ENCODE measurements around the gene MSRB3. TPM values are rescaled to one million over a fixed set of nuclear protein-coding genes. Genes with fewer than 3 reads are reported as not detected.

The MSRB3 gene
- total RNA-seq, 1 donor from 2014 or later: 125 TPM

DNA sequence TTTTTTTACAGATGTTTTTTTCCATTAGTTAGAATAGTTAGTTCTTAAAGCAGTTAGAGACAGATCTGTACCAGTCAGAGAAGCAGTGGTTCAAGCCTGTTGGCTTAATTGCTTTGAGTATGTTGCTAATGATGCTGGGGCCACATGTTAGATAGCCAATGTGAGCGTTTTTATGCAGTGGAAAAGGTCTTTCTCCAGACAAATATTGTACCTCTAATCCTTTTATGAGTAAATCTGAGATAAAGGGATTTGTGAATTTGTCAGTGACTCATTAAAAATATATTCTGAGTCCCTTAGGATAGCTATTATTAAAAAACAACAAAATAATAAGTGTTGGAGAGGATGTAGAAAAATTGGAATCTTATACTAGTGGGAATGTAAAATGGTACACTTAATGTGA, 154.2 kb downstream of the MSRB3 start:
- H3K36me3 ChIP-seq: peaks cover 7% of the 10 kb centered on the region
- no peak overlapping the region for H3K27ac ChIP-seq (replicated peaks)
- no peak overlapping the region for H3K4me3 ChIP-seq
- peaks cover under 1% of the 10 kb centered on the region for H3K9me3 ChIP-seq (replicated peaks)
- DNase-seq: no peak
- intact Hi-C loops (cut with micrococcal nuclease): no loop called here
- no peak for TF ChIP-seq CTCF (IDR thresholded peaks at IDR 0.05; ENCODE audit: borderline replicate concordance)
- H3K4me1 ChIP-seq: peaks cover 10% of the 10 kb centered on the region
- no peaks in the 10 kb centered on the region for H3K27me3 ChIP-seq (ENCODE audit: low read depth)

GRCh38 chr12:65434737-65435136, 156.3 kb downstream of the MSRB3 start:
- peaks cover 7% of the 10 kb centered on the region for H3K9me3 ChIP-seq (replicated peaks)
- TF ChIP-seq CTCF (IDR thresholded peaks at IDR 0.05; ENCODE audit: borderline replicate concordance): no peak

GRCh38 chr12:65443038-65443437, 164.6 kb downstream of the MSRB3 start:
- no peak for TF ChIP-seq CTCF (IDR thresholded peaks at IDR 0.05; ENCODE audit: borderline replicate concordance)
- H3K27ac ChIP-seq (replicated peaks): no peak overlapping the region
- H3K27me3 ChIP-seq (ENCODE audit: low read depth): no peaks in the 10 kb centered on the region

More at GRCh38 chr12:65434737-65435136, 156.3 kb downstream of the MSRB3 start:
- Histone ChIP-seq H3K27ac (replicated peaks) (no peak overlapping the region), H3K4me3 (no peak overlapping the region), H3K36me3 (peaks cover 11% of the 10 kb centered on the region), H3K27me3 (ENCODE audit: low read depth) (no peaks in the 10 kb centered on the region), H3K4me1 (peaks cover 10% of the 10 kb centered on the region)
- intact Hi-C loops (cut with micrococcal nuclease): no loop called here
- no peak for DNase-seq

GRCh38 chr12:65444996-65445395, 166.5 kb downstream of the MSRB3 start:
- no peaks in the 10 kb centered on the region for H3K27me3 ChIP-seq (ENCODE audit: low read depth)
- peaks cover 23% of the 10 kb centered on the region for H3K4me1 ChIP-seq
- intact Hi-C loops (cut with micrococcal nuclease): no loop called here
- H3K36me3 ChIP-seq: no peaks in the 10 kb centered on the region
- no peak overlapping the region for H3K4me3 ChIP-seq
- H3K27ac ChIP-seq (replicated peaks): no peak overlapping the region
- TF ChIP-seq CTCF (IDR thresholded peaks at IDR 0.05; ENCODE audit: borderline replicate concordance): no peak
- H3K9me3 ChIP-seq (replicated peaks): no peaks in the 10 kb centered on the region
- no peak for DNase-seq

More at GRCh38 chr12:65443038-65443437, 164.6 kb downstream of the MSRB3 start:
- no peak for DNase-seq
- Histone ChIP-seq H3K4me3 (no peak overlapping the region), H3K4me1 (peaks cover 13% of the 10 kb centered on the region), H3K36me3 (peaks cover 1% of the 10 kb centered on the region), H3K9me3 (replicated peaks) (peaks cover 3% of the 10 kb centered on the region)
- intact Hi-C loops (cut with micrococcal nuclease): no loop called here

- intact Hi-C loops (cut with micrococcal nuclease): no loop called here
- DNase-seq: no peak
- Histone ChIP-seq H3K9me3 (replicated peaks) (no peaks in the 10 kb centered on the region), H3K4me1 (peaks cover 40% of the 10 kb centered on the region), H3K27me3 (ENCODE audit: low read depth) (no peaks in the 10 kb centered on the region), H3K36me3 (no peaks in the 10 kb centered on the region), H3K4me3 (no peak overlapping the region), H3K27ac (replicated peaks) (no peak overlapping the region)
- TF ChIP-seq CTCF (IDR thresholded peaks at IDR 0.05; ENCODE audit: borderline replicate concordance): no peak
These were observed 168.4 kb downstream of the MSRB3 start for GRCh38 chr12:65446901-65447300.

All from left ventricle myocardium inferior (tissue), 1 donor.